Choroid plexus epithelial cell (primary cell): ENCODE measurements around the gene CABP2.

Experiments used
- DNase-seq: peaks from one replicate; pipeline ENCODE4 v3.0.0-alpha.2; 2010; ENCODE audit warnings: low read depth
- H3K4me3 ChIP-seq: 2 replicates; pipeline ENCODE4 v1.5.1; 2011; ENCODE audit warnings: low read depth, mild to moderate bottlenecking, control low read depth, low read length, moderate library complexity
- CTCF ChIP-seq: conservative IDR thresholded peaks from 2 replicates; pipeline ENCODE4 v1.5.1; 2011; ENCODE audit warnings: low read depth, mild to moderate bottlenecking, control low read depth, inconsistent platforms, low read length, moderate library complexity

CABP2 gene

GRCh38 chr11:67503119-67504004 is 19.9 kb downstream of the CABP2 start:
- TF ChIP-seq CTCF, result no peak
- DNase-seq, result no peak
- peak overlapping the region; percentile 78 for H3K4me3 ChIP-seq

- H3K4me3 ChIP-seq, result no peak overlapping the region
- TF ChIP-seq CTCF, result no peak
- no peak for DNase-seq
Observed at GRCh38 chr11:67502328-67502979, 20.8 kb downstream of the CABP2 start.

- no peak overlapping the region for H3K4me3 ChIP-seq
- DNase-seq, result no peak
- no peak for TF ChIP-seq CTCF
Observed at GRCh38 chr11:67501854-67502253, 21.4 kb downstream of the CABP2 start.

GRCh38 chr11:67500831-67501715 is 22.2 kb downstream of the CABP2 start:
- no peak for TF ChIP-seq CTCF
- H3K4me3 ChIP-seq, result no peak overlapping the region
- DNase-seq, result no peak

GRCh38 chr11:67500484-67500821 is 22.8 kb downstream of the CABP2 start:
- no peak overlapping the region for H3K4me3 ChIP-seq
- no peak for DNase-seq
- no peak for TF ChIP-seq CTCF

- DNase-seq, result no peak
- H3K4me3 ChIP-seq, result no peak overlapping the region
- no peak for TF ChIP-seq CTCF
Observed at GRCh38 chr11:67499808-67500483, 23.3 kb downstream of the CABP2 start.
